ENCODE data around the gene CRYBG1.

Gene CRYBG1

DNA sequence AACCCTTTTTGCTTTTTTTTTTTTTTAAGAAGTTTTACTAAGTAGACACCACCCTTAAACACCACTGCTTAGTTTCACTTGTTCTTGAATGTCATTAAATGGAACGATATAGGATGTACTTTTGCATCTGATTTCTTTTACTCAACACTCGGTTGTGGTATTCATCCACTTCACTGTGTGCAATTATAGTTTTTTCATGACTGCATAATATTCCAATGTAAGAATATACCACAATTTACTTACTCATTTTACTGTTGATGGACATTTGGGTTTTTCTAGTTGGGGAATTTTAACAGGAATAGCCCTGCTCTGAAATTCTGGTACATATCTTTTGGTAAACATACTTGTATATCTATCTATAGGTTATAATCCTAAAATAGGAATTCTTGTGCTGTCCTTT, 238.9 kb downstream of the CRYBG1 start:
- TF ChIP-seq, protein P1, sequence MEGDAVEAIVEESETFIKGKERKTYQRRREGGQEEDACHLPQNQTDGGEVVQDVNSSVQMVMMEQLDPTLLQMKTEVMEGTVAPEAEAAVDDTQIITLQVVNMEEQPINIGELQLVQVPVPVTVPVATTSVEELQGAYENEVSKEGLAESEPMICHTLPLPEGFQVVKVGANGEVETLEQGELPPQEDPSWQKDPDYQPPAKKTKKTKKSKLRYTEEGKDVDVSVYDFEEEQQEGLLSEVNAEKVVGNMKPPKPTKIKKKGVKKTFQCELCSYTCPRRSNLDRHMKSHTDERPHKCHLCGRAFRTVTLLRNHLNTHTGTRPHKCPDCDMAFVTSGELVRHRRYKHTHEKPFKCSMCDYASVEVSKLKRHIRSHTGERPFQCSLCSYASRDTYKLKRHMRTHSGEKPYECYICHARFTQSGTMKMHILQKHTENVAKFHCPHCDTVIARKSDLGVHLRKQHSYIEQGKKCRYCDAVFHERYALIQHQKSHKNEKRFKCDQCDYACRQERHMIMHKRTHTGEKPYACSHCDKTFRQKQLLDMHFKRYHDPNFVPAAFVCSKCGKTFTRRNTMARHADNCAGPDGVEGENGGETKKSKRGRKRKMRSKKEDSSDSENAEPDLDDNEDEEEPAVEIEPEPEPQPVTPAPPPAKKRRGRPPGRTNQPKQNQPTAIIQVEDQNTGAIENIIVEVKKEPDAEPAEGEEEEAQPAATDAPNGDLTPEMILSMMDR (IDR thresholded peaks at IDR 0.05; ENCODE audit: extremely low read depth, missing control alignments) = no peak
- DNase-seq (ENCODE audit: low spot score) = no peak

DNA sequence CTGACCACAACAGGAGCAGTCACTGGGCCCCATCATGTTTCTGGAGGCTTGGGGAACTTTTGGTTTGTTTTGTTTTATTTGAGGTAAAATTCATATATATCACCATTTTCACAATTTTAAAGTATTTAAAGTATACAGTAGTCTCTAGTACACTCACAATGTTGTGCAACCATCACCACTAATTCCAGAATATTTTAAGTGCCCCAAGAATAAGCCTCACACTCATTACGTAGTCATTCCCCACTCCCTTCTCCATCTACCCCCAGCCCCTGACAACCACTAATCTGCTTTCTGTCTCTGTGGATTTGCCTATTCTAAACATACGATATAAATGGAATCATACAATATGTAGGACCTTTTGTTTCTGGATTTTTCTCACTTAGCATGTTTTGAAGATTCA, 239.8 kb downstream of the CRYBG1 start:
- TF ChIP-seq, protein P1 (IDR thresholded peaks at IDR 0.05; ENCODE audit: extremely low read depth, missing control alignments) = no peak
- no peak for DNase-seq (ENCODE audit: low spot score)

- peak; percentile 45 for DNase-seq (ENCODE audit: low spot score)
- TF ChIP-seq, protein P1 (IDR thresholded peaks at IDR 0.05; ENCODE audit: extremely low read depth, missing control alignments) = peak; percentile 65
Measured at GRCh38 chr6:106608080-106608668, 247.7 kb downstream of the CRYBG1 start.

- DNase-seq (ENCODE audit: low spot score) = no peak
- TF ChIP-seq, protein P1 (IDR thresholded peaks at IDR 0.05; ENCODE audit: extremely low read depth, missing control alignments) = no peak
Measured at GRCh38 chr6:106609699-106610098, 249.2 kb downstream of the CRYBG1 start.

DNA sequence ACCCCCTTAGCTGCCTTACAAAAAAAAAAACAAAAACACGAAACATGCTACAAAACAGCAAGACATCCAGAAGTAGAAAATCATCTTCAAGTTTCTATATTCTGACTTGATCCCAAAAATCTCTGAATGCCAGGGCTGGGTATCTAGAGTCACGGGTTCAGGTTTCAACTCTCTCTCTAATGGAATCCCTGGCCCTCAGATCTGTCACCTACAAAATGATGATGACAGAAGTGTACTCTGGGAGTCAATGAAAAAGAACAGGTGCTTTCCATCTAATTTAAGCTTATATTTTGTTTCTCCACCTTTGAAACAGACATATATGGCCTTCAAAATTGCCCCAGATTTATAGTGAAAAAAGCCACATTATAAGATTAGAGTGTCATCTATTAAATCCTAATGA, 250.5 kb downstream of the CRYBG1 start:
- no peak for DNase-seq (ENCODE audit: low spot score)
- TF ChIP-seq, protein P1 (IDR thresholded peaks at IDR 0.05; ENCODE audit: extremely low read depth, missing control alignments) = no peak

DNA sequence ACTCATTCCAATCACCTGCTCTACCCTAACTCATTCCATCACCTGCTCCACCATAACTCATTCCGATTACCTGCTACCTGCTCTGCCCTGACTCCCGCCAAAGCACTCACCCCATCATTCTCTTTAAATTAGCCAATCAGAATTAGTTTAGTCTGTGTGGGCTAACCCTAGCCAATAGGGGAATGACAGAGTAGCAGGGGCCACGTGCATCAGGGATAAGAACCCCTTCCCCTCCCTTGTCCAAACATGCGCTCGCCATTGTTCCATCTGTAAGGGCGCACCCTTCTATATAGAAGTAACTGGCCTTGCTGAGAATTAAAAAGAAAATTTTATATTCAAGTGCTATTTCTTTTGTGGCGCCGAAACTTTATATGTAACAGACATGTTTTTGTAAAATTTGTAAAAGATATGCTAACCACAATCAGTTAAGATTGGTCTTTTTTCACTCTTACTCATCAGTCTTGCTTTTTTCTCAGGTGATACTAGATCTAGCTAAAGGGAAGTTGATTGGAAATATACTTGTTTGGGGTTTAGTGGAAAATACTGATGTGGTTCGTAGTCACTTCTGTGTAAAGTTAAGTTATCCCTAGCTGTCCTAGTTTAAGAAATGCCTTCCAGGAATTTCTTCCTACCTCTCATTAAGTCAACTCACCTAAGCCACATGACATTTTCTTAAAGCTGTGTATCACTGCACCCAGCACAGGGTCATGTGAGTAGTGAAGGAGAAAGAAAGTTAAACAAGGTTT, 252.3 kb downstream of the CRYBG1 start:
- TF ChIP-seq, protein P1 (IDR thresholded peaks at IDR 0.05; ENCODE audit: extremely low read depth, missing control alignments) = no peak

GRCh38 chr6:106613590-106613989, 253.1 kb downstream of the CRYBG1 start:
- TF ChIP-seq, protein P1 (IDR thresholded peaks at IDR 0.05; ENCODE audit: extremely low read depth, missing control alignments) = no peak
- no peak for DNase-seq (ENCODE audit: low spot score)

More for the DNA sequence above, 252.3 kb downstream of the CRYBG1 start:
- DNase-seq (ENCODE audit: low spot score) = no peak

All from GM20000 (cell line).